ENCODE measurements around the gene HVCN1.

The HVCN1 gene

DNA sequence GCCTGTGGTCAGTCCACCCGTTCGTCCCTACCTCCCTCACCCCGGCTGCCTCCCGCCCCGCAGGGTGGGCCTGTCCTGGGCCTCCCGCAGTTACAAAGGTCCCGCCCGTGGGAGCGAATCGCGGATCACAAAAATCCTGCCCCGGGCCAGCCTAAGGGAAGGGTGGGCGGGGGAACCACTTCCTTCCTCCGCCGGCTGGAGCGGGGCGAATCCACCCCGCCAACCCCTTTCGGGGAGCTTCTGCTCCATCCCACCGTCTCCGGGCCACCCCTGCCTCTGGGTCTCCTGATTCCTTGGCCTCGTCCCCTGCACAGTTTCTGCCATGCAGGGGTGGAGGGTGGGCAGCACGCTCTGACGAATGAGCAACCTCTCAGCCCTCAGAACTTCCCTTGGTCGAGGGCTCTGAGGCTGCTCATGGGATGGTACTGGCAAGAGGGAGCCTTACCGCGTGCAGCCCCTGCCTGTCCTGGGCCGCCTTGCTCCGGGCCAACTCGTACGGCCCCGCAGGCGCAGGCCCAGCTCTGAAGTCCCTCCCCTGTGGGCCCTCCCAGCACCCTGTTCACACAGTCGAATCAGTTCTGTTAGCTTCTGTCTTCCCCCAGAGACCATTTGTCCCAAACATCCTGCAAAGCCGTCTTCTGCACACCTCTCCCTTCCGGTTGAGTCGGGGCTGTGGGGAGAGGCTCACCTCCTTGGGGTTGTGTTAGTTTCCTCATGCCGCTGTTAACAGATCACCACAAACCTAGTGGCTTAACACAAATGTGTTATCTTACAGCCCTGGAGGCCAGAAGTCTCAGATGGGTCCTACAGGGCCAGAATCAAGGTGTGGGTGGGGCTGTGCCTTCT lies 589 bp upstream of the HVCN1 start:
- H3K36me3 ChIP-seq (ENCODE audit: control insufficient read depth, insufficient read depth, low read length), result no peaks in the 10 kb centered on the region
- H3K9me3 ChIP-seq (ENCODE audit: control insufficient read depth, low read length), result no peaks in the 10 kb centered on the region
- H3K27ac ChIP-seq (ENCODE audit: insufficient read depth, low read length, poor library complexity, severe bottlenecking), result peak overlapping the region; percentile 53
- DNase-seq, result peak; percentile 9 to 31 (median 15)
- H3K4me3 ChIP-seq (ENCODE audit: insufficient read depth, low read depth, low read length, poor library complexity, severe bottlenecking), result peak overlapping the region; percentile 66
- H3K27me3 ChIP-seq (replicated peaks; ENCODE audit: control insufficient read depth, insufficient read depth, low read length, poor library complexity, severe bottlenecking), result no peaks in the 10 kb centered on the region
- H3K4me1 ChIP-seq (ENCODE audit: control insufficient read depth, insufficient read depth, low read length, poor library complexity, severe bottlenecking), result peaks cover 14% of the 10 kb centered on the region

DNA sequence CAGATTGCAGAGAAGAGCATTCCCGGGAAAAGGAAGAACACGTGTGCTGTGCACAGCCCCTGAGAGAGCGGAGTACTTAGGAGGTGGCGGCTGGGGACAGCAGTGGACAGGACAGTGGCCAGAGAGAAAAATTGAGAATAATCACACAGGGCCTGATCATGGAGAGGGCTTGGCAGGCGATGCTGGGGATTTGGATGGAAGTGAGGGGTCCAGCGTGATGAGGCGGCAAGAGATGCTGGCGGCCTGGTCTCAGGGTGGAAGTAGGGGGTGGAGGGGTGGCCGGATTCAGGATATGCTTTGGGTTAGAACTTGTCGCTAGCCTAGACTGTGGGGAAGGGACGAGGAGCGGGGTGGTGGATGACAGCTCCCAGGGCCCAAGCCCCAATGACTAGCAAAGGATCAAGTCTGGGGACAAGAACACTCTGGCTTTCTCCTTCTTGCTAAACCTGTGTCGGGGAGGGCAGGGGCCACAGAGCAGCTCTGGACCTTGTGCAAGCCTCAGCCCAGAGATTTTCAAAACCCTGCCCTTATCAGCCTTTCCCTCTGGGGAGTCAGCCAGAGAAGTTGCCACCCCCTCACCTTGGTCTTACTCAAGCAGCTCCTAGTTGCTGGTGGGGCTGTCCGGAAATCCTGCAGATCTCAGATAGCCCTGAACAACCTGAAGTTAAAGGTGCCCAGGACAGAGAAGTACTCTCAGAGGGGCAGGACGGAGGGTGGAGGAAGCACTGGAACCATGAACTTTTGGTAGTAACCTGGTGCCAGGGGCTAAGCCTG lies 1.3 kb downstream of the HVCN1 start:
- H3K4me1 ChIP-seq (ENCODE audit: control insufficient read depth, insufficient read depth, low read length, poor library complexity, severe bottlenecking), result peaks cover 14% of the 10 kb centered on the region
- no peaks in the 10 kb centered on the region for H3K36me3 ChIP-seq (ENCODE audit: control insufficient read depth, insufficient read depth, low read length)
- DNase-seq, result no peak
- no peaks in the 10 kb centered on the region for H3K27me3 ChIP-seq (replicated peaks; ENCODE audit: control insufficient read depth, insufficient read depth, low read length, poor library complexity, severe bottlenecking)
- no peak overlapping the region for H3K4me3 ChIP-seq (ENCODE audit: insufficient read depth, low read depth, low read length, poor library complexity, severe bottlenecking)
- H3K9me3 ChIP-seq (ENCODE audit: control insufficient read depth, low read length), result no peaks in the 10 kb centered on the region
- H3K27ac ChIP-seq (ENCODE audit: insufficient read depth, low read length, poor library complexity, severe bottlenecking), result no peak overlapping the region

DNA sequence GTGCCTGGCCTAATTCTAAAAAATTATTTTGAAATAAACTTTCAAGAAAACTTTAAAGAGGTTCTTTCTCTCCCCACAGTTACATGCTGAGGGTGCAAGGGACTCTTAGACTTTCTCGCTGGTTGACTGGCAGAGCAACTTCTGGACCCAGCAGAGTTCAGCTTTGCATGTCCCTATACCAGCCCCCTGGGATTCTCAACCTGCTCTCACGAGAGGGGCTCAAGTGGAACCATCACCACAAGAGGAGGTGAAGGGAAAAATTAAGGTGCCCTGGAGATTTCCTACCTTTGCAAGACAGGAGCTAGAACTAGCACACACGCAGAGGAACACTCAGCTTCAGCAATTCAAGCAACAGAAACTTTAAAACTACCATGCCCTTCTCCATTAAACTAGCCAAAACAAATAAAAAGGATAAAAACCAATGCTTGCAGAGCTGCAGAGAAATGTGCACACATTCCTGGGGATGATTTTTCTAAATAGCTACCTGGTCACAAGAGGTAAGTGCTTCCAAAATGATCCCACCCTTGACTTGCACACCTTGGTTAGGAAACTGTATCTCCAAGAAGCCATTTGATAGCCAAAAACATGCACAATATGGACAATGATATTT lies 2.5 kb downstream of the HVCN1 start:
- Histone ChIP-seq H3K27me3 (replicated peaks; ENCODE audit: control insufficient read depth, insufficient read depth, low read length, poor library complexity, severe bottlenecking) (no peaks in the 10 kb centered on the region), H3K36me3 (ENCODE audit: control insufficient read depth, insufficient read depth, low read length) (no peaks in the 10 kb centered on the region), H3K4me1 (ENCODE audit: control insufficient read depth, insufficient read depth, low read length, poor library complexity, severe bottlenecking) (peaks cover 14% of the 10 kb centered on the region), H3K9me3 (ENCODE audit: control insufficient read depth, low read length) (no peaks in the 10 kb centered on the region), H3K27ac (ENCODE audit: insufficient read depth, low read length, poor library complexity, severe bottlenecking) (no peak overlapping the region), H3K4me3 (ENCODE audit: insufficient read depth, low read depth, low read length, poor library complexity, severe bottlenecking) (no peak overlapping the region)
- DNase-seq, result no peak

DNA sequence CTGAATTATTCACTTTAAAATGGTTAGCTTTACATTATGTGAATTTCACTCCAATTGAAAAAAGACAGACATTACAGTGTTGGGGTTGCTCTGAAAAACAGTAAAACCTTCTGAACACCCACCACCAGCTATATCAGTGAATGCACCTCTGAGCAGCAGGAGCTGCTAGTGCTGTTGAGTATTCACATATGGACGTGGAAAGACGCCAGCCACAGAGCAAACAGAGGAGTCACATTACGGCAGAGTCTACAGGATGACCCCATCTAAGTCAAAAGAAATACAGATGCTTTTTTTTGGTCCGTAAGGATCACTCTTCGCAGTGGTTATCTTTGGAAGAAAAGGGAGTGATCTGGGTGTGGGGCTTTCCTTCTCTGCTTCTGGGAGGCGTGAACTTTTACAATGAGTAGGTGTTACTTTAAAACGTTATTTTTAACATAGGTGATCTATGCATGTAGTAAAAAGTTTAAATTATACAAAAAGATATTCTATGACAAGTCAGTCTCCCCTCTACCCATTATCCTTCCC lies 4.5 kb downstream of the HVCN1 start:
- Histone ChIP-seq H3K36me3 (ENCODE audit: control insufficient read depth, insufficient read depth, low read length) (no peaks in the 10 kb centered on the region), H3K9me3 (ENCODE audit: control insufficient read depth, low read length) (no peaks in the 10 kb centered on the region), H3K27ac (ENCODE audit: insufficient read depth, low read length, poor library complexity, severe bottlenecking) (no peak overlapping the region), H3K4me3 (ENCODE audit: insufficient read depth, low read depth, low read length, poor library complexity, severe bottlenecking) (no peak overlapping the region), H3K4me1 (ENCODE audit: control insufficient read depth, insufficient read depth, low read length, poor library complexity, severe bottlenecking) (peaks cover 6% of the 10 kb centered on the region), H3K27me3 (replicated peaks; ENCODE audit: control insufficient read depth, insufficient read depth, low read length, poor library complexity, severe bottlenecking) (no peaks in the 10 kb centered on the region)
- no peak for DNase-seq

DNA sequence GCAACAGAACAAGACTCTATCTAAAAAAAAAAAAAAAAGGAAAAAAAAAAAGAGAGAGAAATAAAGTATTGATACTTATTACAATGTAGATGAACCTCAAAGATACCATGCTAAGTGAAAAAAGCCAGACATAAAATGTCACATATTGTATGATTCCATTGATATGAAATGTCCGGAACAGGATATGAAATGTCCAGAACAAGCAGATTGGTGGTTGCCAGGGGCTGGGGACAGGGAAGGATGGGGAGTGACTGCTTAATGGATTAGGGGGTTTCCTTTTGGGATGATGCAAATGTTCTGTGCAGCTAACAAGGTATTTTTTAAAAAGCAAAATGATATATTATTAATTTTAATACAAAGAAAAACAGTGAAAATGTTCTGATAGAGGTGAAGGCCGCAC lies 5.0 kb downstream of the HVCN1 start:
- no peaks in the 10 kb centered on the region for H3K9me3 ChIP-seq (ENCODE audit: control insufficient read depth, low read length)
- H3K36me3 ChIP-seq (ENCODE audit: control insufficient read depth, insufficient read depth, low read length), result no peaks in the 10 kb centered on the region
- no peak overlapping the region for H3K4me3 ChIP-seq (ENCODE audit: insufficient read depth, low read depth, low read length, poor library complexity, severe bottlenecking)
- no peaks in the 10 kb centered on the region for H3K27me3 ChIP-seq (replicated peaks; ENCODE audit: control insufficient read depth, insufficient read depth, low read length, poor library complexity, severe bottlenecking)
- DNase-seq, result no peak
- H3K27ac ChIP-seq (ENCODE audit: insufficient read depth, low read length, poor library complexity, severe bottlenecking), result no peak overlapping the region
- H3K4me1 ChIP-seq (ENCODE audit: control insufficient read depth, insufficient read depth, low read length, poor library complexity, severe bottlenecking), result peaks cover 6% of the 10 kb centered on the region

DNA sequence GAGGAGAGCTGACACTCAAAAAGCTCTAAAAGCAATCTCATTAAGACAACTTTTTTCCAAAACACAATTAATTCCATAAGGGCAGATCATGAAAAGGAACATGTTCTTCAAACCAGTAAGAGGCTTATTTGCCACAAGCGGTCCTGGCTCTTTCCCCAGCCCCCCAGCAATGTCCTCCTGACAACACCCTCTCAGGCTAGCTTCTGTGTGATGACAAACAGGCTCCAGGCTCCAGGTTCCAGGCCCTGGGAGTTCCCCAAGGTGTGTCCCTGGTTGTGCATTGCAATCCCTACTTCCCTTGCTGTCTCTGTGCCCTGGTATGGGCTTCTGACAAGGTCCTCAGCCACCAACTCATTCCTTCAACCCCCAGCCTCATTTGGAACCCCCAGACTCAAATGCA lies 8.9 kb downstream of the HVCN1 start:
- Histone ChIP-seq H3K27ac (ENCODE audit: insufficient read depth, low read length, poor library complexity, severe bottlenecking) (no peak overlapping the region), H3K27me3 (replicated peaks; ENCODE audit: control insufficient read depth, insufficient read depth, low read length, poor library complexity, severe bottlenecking) (no peaks in the 10 kb centered on the region), H3K9me3 (ENCODE audit: control insufficient read depth, low read length) (no peaks in the 10 kb centered on the region), H3K36me3 (ENCODE audit: control insufficient read depth, insufficient read depth, low read length) (no peaks in the 10 kb centered on the region), H3K4me3 (ENCODE audit: insufficient read depth, low read depth, low read length, poor library complexity, severe bottlenecking) (no peak overlapping the region), H3K4me1 (ENCODE audit: control insufficient read depth, insufficient read depth, low read length, poor library complexity, severe bottlenecking) (peaks cover 9% of the 10 kb centered on the region)
- no peak for DNase-seq

DNA sequence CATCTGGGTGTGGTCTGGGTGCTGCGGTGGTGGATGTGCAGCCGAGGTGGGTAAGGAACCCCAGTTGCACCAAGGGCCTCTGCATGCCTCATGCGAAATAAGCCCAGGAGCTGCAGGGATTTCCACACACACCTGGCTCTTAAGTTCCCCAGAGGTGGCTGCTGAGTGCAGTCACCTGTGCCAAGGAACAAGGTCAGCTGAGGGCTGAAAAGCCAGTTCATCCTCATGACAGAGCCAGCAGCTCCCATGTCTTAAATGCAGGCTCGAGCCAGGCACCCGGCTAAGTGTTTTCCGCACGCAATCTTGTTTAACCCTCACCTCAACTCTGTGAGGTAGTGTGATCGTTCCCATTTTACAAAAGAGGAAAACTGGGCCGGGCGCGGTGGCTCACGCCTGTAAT lies 9.7 kb downstream of the HVCN1 start:
- DNase-seq, result no peak
- Histone ChIP-seq H3K27me3 (replicated peaks; ENCODE audit: control insufficient read depth, insufficient read depth, low read length, poor library complexity, severe bottlenecking) (no peaks in the 10 kb centered on the region), H3K4me3 (ENCODE audit: insufficient read depth, low read depth, low read length, poor library complexity, severe bottlenecking) (no peak overlapping the region), H3K27ac (ENCODE audit: insufficient read depth, low read length, poor library complexity, severe bottlenecking) (no peak overlapping the region), H3K36me3 (ENCODE audit: control insufficient read depth, insufficient read depth, low read length) (no peaks in the 10 kb centered on the region), H3K4me1 (ENCODE audit: control insufficient read depth, insufficient read depth, low read length, poor library complexity, severe bottlenecking) (peaks cover 9% of the 10 kb centered on the region), H3K9me3 (ENCODE audit: control insufficient read depth, low read length) (no peaks in the 10 kb centered on the region)

DNA sequence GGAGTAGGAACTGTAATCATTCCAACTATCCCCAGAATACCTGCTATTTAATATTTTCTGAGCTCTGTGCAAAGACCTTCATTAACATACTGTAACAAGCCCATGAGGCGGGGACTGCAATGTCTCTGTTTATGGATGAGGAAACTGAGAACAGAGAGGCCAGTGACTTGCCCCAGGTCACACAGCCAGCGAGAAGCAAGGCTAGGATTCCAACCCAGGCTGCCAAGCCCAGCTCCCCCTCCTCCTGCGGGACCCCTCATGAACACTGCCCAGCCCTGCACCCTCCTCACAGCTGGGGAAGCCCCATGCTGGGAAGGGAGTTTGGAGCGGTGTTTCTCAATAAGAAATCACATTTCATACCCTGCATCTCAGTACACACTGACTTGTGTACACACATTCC lies 10.9 kb downstream of the HVCN1 start:
- Histone ChIP-seq H3K4me3 (ENCODE audit: insufficient read depth, low read depth, low read length, poor library complexity, severe bottlenecking) (no peak overlapping the region), H3K4me1 (ENCODE audit: control insufficient read depth, insufficient read depth, low read length, poor library complexity, severe bottlenecking) (peaks cover 9% of the 10 kb centered on the region), H3K9me3 (ENCODE audit: control insufficient read depth, low read length) (no peaks in the 10 kb centered on the region), H3K27ac (ENCODE audit: insufficient read depth, low read length, poor library complexity, severe bottlenecking) (peak overlapping the region; percentile 14), H3K27me3 (replicated peaks; ENCODE audit: control insufficient read depth, insufficient read depth, low read length, poor library complexity, severe bottlenecking) (no peaks in the 10 kb centered on the region), H3K36me3 (ENCODE audit: control insufficient read depth, insufficient read depth, low read length) (no peaks in the 10 kb centered on the region)
- DNase-seq, result no peak

DNA sequence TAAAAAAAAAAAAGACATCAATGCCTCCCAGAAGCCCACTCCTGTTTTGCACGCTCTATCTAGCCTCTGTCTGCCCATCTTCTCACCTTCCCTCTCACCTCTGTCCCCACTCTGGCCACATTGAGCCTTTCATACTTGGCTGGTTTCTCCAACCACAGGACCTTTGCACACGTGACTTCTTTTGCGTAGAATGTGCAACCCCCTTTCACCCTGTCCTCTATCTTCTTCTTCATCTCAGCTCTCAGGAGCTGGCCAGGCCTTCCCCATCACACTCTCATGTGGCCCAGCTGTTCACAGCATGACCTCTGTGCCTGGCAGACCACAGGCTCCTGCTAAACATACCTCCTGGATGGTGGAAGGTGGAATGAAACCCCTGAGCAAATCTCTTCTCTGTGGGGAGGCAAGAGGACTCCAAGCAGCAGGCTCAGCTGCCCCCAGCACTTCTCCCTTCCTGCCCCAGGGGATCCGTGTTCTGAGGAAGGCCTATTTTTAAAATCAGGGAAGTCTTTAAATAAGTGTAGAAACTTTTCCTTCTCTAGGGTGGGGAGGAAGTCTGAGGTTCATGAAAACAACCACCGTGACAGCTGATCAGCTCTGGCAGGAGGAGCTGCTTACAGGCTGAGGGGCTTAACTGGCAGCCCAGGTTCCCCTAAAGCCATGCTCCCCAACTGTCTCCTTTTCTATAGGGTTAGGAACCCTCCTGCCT lies 11.6 kb downstream of the HVCN1 start:
- Histone ChIP-seq H3K27me3 (replicated peaks; ENCODE audit: control insufficient read depth, insufficient read depth, low read length, poor library complexity, severe bottlenecking) (no peaks in the 10 kb centered on the region), H3K4me3 (ENCODE audit: insufficient read depth, low read depth, low read length, poor library complexity, severe bottlenecking) (no peak overlapping the region), H3K27ac (ENCODE audit: insufficient read depth, low read length, poor library complexity, severe bottlenecking) (peak overlapping the region; percentile 14), H3K36me3 (ENCODE audit: control insufficient read depth, insufficient read depth, low read length) (no peaks in the 10 kb centered on the region), H3K4me1 (ENCODE audit: control insufficient read depth, insufficient read depth, low read length, poor library complexity, severe bottlenecking) (peaks cover 9% of the 10 kb centered on the region), H3K9me3 (ENCODE audit: control insufficient read depth, low read length) (no peaks in the 10 kb centered on the region)
- DNase-seq, result no peak
